LNCaP clone FGC (cell line): ENCODE results near the gene PSMD5.

Experiments used
- DNase-seq: peaks from one replicate; pipeline ENCODE4 v3.0.0-alpha.2; 2011; ENCODE audit warnings: low read depth
- H3K4me3 ChIP-seq: 2 replicates; pipeline ENCODE4 v1.5.1; 2011; ENCODE audit warnings: mild to moderate bottlenecking, low read depth, low read length, control low read depth
- CTCF ChIP-seq: IDR thresholded peaks from 2 replicates; pipeline ENCODE4 v1.5.1; 2012; ENCODE audit warnings: mild to moderate bottlenecking; ENCODE audit not compliant: control insufficient read depth, insufficient read depth; ENCODE audit errors: extremely low read depth

Gene PSMD5

GRCh38 chr9:120837921-120838320 is 4.8 kb downstream of the PSMD5 start:
- no peak for TF ChIP-seq CTCF
- DNase-seq: no peak
- H3K4me3 ChIP-seq: no peak overlapping the region

DNA sequence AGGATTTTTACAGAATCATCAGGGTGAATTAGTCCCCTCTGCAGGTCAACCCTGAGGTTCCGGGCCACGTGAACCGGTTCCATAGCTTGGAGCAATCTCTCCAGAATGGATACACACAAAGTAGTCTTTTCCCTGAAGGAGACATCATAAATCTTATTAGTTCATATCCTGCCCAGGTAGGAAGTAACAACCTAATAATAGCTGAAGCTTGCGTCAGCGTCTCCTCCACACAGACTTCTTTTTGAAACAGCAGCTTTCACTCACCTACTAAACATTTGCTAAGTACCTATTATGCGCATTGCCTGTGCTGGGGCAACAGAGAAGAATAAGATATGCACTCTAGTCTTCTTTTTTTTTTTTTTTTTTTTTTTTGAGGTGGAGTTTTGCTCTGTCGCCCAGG is 9.4 kb downstream of the PSMD5 start:
- DNase-seq: no peak
- H3K4me3 ChIP-seq: no peak overlapping the region
- no peak for TF ChIP-seq CTCF

DNA sequence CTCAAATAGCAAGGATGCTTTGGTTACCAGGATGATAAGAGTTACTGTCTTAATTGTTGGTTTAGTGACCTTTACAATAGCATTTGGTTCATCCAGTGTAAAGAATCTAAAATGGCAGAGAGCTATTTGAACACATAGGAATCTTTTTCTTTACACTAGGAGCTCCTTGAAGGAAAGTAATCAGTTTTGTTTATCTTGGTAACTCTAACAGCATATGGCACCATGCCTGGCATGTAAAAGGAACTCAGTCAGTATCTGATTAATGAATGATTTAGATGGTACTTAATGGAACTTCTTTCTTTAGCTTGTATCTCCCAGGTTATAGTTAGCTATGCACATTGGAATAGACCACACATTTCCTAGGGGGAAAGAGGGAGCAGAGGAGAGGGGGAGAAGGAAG is 9.9 kb downstream of the PSMD5 start:
- no peak overlapping the region for H3K4me3 ChIP-seq
- no peak for TF ChIP-seq CTCF

DNA sequence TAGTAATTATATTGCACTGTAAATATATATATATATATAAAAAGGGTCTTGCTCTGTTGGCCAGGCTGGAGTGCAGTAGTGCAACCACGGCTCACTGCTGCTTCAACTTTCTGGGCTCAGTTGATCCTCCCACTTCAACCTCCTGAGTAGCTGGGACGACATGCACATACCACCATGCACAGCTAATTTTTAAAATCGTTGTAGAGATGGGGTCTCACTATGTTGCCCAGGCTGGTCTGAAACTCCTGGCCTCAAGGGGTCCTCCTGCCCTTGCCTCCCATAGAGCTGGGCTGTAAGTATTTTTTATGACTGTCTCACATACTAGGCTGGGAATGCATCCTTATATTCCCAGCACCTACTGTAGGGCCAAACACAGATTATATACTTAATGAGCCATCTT is 11.9 kb downstream of the PSMD5 start:
- no peak for TF ChIP-seq CTCF
- H3K4me3 ChIP-seq: no peak overlapping the region
- DNase-seq: no peak

More for the DNA sequence above, 9.9 kb downstream of the PSMD5 start:
- DNase-seq: peak; percentile 64

DNA sequence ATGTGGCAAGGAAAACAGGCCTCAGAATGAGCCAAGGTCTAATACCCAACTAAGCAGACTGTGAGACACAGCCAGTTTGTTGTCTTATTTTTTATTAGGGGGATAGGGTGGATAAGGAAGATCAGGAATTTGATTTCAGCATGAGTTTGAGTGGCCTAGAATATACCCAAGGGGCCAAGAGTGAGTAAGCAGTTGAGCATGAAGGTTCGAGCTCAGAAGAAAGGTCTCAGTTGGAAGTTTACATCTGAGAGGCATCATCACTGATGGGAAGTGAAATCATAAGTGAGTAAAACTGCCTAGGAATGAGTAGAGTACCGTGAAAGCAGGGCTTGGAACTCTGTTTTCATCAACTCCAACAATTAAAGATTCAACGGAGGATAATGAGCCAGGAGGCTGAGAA is 12.6 kb downstream of the PSMD5 start:
- TF ChIP-seq CTCF: no peak
- H3K4me3 ChIP-seq: no peak overlapping the region
- DNase-seq: no peak

GRCh38 chr9:120829650-120830049 is 13.1 kb downstream of the PSMD5 start:
- H3K4me3 ChIP-seq: no peak overlapping the region
- DNase-seq: no peak
- no peak for TF ChIP-seq CTCF

GRCh38 chr9:120820095-120820494 is 22.6 kb downstream of the PSMD5 start:
- DNase-seq: peak; percentile 80
- TF ChIP-seq CTCF: no peak

More at GRCh38 chr9:120820095-120820494, 22.6 kb downstream of the PSMD5 start:
- no peak overlapping the region for H3K4me3 ChIP-seq
